IPS-NIHi11 (cell line): Measurements from ENCODE around the gene KRT39.
"Not testable (repeated sequence)": the region's sequence is repeated elsewhere in the genome, so short reads cannot be mapped to it uniquely, and the experiment has no call there.

Source experiments
- DNase-seq: peaks from one replicate; pipeline ENCODE4 v3.0.0; 2012; ENCODE audit warnings: mixed read lengths, low spot score

The KRT39 gene

DNA sequence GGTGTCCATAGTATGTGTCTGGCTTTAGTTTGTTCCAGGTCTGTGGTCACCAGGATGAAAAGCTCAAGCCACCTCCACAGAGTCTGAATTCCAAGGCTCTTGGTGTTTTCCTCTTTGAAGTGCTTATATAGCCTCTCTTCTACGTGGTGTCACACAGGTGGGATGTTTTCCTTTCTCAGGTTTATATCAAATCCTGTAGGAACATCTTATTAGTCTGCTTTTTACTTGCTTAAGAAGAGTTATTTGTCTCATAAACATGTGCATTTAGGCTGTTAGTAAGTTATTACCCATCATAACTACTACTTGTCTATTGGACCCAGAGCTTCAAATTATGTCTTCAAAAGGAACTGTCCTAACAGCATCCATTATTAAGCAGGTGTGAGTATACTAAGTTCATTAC is at the start of gene KRT39:
KRT39 (minus strand) TSS at position 101 of the 400 bp plus-strand sequence; CDS start at position 9, 92 bp downstream.
- DNase-seq = no peak

DNA sequence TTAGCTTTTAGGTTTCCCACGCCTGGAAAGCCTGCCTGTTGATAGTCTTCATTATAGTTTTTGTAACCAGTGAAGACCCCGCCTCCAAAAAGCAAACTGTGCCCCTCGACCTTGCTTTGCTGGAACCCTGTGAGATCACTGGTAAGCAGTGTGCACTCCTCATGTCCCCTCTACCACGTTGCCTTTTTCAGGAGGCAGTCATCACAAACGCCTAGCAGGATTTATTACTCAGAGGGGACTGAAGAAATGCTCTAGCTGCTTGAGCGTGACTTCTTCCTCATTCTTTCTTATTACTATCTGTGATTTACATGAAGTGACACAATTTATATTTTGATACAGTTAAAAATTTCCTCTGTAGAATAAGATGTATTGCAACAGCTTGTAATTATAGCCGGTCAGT is 48.7 kb upstream of the KRT39 start:
- DNase-seq = no peak

DNA sequence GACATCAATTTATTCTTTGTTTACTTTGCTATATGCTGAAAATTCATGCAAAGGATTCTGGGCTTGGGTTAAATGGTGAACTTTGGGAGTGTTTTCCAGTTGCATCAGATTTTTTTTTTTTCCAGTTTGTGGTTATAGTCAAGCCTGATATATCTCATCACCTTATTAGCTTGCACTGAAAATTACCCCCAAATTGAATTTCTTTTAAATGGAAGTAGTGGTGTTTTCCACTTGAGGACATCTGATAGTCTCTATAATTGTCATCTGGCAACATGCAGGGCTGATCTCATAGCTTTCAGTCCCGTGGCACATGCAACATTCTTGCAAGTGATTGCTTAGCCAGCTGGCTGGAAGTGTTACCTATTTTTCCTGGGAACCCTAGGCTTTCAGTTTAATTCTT is 46.9 kb upstream of the KRT39 start:
- DNase-seq = no peak

DNA sequence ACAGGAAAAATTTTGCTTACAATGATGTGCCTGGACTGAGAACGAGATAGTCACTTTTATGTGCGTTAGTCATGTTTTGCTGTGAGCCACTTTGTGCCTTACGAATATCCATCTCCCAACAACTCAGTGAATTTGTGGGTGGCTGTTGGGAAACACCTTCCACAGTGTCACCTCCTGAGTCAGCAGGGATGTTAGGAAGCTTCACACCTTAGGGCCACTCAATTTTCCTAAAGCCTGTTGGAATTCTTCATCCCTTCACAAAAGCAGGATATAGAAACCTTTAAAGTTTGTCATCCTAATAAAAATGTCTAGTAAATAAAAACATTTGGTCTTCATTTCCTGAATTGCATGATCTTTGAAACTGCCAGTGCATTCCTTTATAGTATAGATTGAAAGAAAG is 46.4 kb upstream of the KRT39 start:
- no peak for DNase-seq

DNA sequence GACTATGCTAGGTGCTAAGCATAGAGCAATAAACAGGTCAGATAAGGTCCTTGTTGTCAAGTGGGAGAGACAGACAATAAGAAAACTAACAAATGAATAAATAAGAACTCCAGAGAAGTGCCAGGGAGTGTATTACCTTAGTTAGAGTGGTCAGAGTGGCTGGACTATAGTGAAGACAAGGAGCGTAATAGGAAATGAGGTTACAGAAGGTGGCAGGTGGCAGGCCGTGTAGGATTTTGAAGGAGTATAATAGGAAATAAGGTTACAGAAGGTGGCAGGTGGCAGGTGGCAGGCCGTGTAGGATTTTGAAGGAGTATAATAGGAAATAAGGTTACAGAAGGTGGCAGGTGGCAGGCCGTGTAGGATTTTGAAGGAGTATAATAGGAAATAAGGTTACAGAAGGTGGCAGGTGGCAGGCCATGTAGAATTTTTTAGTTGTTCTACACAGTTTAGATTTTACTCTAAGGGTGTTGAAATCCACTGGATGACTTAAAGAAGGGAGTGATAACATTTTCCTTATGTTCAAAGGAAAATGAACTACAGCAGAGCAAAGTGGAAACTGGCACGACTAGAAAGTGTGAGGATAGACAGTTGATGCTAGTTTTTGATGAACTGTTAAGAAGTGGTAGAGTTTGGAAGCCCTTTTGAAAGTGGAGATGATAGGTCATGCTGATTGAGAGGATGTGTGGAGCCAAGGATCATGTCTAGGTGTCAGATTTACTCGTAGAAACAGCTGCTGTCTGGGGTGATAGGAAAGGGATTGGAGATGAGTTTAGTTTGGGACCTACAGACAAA is 45.8 kb upstream of the KRT39 start:
- no peak for DNase-seq

DNA sequence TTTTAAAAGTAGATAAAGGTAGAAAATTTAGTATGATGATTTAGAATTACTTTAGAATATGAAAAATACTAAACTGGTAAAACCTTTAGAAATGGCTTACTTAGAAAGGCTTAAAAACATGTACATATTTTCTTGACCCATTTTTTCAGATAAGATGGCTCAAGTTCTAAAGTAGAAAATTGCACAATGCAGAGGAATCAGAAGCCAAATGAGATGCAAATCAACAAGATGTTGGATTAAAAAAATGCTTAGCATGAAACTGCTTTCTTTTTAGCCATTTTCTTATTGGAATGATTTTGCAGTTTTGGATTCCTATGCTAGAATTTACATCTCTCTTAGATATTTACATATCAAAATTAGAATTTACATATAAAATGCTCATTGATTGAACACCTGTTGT is 43.7 kb upstream of the KRT39 start:
- DNase-seq = no peak

DNA sequence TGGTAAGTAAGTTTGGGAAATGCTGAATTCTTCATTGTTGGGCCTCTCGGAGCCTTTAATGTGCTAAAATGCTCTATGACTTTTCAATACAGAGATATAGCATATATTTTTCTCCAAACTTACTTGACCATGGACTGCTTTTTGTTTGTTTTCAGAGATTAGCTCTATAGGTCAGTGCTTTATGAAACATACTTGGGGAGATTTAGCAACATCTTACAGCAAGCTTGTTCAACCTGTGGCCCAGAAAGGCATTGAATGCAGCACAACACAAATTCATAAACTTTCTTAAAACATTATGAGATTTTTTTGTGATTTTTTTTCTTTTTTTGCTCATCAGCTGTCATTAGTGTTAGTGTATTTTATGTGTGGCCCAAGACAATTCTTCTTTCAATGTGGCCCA is 43.2 kb upstream of the KRT39 start:
- DNase-seq = no peak

DNA sequence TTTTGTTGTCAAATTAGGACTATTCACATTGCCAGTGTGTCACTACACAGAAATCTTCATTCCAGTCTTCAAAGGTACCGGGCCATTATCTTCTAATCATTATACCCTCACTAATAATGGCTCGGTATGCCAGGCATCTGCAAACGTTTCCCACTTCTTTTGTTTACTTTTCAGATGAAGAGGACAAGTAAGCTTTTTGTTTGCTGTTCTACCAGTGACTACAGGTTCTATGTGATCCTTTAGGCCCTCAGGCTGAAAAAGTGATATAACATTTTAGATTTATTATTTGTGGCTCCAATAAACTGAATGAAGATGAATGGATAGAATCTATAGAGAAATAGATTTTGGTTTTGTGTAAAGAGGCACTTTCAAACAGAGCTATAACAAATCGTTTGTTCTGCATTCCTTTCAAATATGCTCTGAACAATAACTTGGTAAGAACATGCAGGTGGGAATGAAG is 42.6 kb upstream of the KRT39 start:
- DNase-seq = peak; percentile 13

DNA sequence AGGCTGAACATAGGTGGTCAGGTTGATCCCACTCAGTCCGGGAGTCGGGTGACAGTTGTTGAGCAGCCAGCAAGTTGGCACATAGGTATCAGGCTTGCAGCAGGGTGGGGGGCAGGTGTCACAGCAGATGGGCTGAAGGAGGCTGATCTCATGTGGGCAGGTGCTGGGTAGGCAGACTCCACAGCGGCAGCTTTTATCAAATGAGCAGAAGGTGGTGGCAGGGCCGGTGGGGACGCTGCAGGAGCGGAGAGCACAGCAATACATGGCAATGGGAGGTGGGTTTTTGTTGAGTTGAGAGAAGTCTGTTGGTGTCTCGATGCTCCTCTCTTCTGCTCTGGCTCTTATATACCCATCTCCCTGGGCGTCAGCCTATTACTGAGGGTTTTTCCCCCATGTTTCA is 42.1 kb upstream of the KRT39 start, which contains the start of gene KRTAP3-1:
KRTAP3-1 (minus strand) TSS at position 318 of the 400 bp plus-strand sequence; CDS start at position 264, 54 bp downstream.
- DNase-seq = no peak

DNA sequence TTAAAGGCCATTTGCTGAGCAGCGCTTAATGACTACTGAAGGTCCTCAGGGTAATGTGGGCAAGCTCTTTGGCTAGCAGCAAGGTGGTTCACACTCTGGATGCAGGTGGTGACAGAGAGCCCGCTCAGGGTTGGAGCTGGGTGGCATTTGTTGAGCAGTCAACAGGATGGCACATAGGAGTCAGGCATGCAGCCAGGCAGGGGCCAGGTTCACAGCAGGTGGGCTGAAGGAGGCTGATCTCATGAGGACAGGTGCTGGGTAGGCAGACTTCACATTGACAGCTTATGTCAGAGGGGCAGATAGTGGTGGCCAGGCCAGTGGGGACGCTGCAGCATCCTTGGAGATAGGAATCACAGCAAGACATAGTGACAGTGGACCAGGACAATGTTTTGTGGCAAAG is 37.6 kb upstream of the KRT39 start:
- no peak for DNase-seq

DNA sequence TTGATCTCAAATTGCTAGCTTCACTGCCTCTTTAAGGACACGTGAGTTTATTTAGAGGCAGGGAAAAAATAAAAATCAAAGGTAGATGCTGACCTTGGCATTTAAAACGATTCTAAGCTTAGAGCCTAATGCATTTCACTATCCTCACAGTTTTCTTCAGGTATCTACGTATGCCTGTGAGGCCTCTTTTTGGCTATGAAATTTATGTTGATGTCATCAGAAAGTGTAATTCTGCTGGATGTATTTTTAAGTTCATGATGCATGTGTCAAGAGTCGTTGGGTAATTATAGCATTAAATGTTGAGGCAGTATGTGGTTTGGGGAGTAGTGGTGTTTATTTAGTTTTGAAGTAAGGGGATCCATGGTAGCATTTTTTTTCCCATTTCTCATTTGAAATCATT is 37.2 kb upstream of the KRT39 start:
- no peak for DNase-seq

DNA sequence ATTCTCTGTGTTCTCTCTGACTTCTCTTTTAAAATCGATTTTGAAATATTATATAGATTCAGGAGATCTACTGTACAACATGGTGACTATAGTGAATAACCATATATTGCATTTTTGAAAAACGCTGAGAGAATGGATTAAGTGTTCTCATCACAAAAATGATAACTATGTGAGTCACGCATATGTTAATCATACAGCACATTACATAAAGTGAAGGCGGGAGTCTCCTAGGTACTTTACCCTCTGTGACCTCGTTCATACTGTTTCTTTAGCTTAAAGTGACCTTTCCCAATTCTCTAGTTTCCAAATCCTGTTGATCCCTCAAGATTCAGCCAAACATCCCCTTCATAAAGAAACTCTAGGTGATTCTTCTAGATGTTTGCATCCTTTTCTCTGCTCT is 36.1 kb upstream of the KRT39 start:
- DNase-seq = no peak

DNA sequence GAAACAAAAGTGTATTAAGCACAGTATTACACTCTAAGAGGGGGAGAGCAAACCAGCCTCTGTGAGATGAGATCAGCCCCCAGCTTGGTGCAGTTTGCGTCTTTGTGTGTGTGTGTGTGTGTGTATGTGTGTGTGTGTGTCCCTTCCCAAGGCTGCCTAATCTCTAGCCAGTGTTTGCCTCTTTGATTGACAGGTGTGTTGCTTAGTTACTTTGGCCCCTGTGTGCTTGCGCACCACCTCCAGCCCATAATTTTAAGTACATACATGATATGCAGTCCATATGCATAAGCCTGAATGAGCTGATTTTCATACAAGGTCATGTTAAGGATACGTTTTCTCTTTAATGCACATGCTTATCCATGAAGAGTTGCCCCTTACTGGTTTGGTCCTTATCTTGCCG is 35.0 kb upstream of the KRT39 start:
- no peak for DNase-seq

DNA sequence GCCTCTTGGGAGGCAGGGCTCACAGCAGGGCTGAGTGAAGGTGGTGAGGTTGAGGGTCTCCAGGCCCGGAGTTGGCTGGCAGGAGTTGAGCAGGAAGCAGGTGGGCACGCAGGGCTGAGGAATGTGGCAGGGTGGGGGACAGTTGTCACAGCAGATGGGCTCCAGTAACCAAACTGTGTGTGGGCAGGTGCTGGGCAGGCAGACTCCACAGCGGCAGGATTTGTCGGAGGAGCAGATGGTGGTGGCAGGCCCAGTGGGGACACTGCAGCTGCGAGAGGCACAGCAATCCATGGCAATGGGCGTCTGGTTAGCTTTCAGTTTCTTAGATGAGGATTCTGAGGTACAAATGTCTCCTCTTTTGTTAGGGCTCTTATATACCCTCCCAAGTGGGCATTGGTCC is 32.8 kb upstream of the KRT39 start, which contains the start of gene KRTAP3-2:
KRTAP3-2 (minus strand) TSS at position 344 of the 400 bp plus-strand sequence; CDS start at position 291, 53 bp downstream.
- not testable (repeated sequence) for DNase-seq

DNA sequence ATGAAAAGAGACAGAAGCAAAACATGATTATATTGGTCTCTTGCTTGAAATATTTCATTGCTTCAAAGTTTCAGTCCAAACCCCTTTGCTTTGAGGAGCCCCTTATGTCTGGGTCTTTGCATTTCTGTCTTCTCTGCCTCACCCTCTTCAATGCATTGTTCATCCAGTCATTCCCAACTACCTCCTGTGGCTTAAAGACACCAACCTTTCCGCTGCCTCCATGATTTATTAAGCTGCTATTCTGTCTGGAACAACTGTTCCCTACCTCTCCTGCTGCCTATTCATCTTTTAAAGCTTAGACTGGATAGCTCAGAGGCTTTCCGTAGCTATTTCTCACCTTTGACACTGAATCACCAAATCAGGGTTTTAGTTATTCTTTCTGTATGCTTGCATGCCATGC is 30.6 kb upstream of the KRT39 start:
- no peak for DNase-seq

DNA sequence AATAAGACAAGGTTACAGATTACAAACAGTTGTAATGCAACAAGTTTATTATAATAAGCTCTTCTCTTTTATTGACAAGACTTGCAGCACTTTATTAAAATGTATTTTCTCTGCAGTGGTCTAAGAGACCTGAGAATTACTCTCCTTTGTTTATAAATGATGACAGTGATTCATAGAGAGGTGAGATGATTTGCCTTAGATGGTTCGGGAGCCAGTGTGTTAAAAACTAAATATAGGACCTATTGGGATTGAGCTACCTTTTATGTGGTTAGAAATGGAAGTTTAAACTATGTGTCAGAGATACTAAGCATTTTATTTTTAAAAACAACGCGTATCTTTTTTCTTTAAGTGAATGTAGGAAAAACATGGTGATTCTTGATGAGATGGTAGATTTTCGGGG is 30.1 kb upstream of the KRT39 start:
- DNase-seq = no peak

DNA sequence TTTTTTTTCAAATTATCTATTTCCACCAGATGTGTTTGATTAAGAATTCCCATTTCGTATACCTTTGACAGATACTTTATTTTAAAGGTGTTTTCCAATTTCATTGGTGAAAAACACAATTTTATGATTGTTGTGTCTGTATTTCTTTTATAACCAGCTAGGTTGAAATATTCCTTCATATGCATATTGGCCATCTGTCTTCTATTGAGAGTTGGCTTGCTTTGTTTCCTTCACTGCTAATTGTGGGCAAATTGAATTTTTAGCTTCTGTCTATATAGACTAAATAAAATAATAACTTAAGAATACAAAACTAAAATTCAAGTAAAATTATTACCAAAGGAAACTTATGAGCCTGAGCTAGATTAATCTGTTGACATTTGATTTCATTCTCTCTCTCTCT is 28.4 kb upstream of the KRT39 start:
- DNase-seq = no peak

DNA sequence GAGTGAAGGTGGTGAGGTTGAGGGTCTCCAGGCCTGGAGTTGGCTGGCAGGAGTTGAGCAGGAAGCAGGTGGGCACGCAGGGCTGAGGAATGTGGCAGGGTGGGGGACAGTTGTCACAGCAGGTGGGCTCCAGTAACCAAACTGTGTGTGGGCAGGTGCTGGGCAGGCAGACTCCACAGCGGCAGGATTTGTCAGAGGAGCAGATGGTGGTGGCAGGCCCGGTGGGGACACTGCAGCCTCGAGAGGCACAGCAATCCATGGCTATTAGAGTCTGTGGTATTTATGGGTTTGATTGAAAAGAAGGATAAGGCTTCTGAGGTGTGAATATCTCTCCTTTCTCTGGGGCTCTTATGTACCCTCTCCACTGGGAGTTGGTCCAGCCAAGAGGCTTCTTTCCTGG is 27.1 kb upstream of the KRT39 start, which contains the start of gene KRTAP3-3:
KRTAP3-3 (minus strand) TSS at position 326 of the 400 bp plus-strand sequence; CDS start at position 259, 67 bp downstream.
- DNase-seq = no peak

DNA sequence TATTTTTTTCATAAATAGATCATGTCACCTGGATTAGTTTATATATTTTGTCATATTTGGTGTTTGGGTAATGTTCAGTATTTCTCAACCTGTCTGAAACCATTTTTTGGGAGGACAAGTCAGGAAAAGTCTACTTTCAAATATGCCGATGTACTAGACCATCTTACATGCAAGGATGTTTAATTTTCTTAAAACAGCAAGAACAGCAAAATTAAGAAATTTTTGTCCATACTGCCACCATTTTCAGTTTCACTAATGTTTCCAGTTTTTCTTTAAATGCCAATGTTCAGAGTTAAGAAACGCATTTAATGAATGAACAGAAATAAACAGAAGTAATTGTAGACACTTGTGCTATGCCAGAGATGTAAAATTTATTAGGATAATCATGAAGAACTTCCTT is 26.3 kb upstream of the KRT39 start:
- no peak for DNase-seq

DNA sequence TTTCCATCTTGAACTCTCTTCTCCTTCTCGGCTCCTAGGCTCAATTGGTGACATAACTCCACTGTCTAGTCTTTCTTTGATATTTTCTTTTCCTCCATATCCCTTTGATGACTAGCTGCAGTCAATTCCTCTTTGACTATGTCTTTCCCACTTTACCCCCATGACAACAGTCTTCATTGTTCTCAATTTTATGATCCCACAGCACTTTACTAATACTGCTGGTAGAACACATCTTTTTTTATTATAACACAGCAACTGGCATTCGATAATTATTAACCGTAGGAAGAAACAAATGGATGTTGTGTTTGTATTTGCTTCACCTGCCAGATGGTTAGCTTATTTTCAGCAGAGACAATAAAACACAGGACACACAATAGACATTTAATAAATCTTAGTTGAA is 25.9 kb upstream of the KRT39 start:
- DNase-seq = no peak

DNA sequence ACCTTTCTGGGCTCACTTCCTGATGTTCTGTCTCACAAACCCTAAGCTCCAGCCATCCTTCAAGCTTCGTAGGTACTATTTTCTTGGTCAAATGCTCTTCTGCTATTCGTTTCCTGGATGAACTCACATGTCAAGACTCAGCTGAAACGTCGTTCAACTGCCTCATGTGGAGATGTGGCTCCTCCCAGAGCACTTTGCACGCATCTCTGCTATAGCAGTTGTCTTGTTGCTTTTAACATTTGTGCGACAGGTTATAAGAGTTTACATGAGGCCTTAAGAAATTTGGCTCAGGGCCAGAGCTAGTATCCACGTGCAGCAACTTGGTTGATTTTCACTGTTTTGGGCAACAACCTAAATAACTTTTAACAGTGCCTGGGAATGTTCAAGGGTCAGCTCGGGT is 20.2 kb upstream of the KRT39 start:
- DNase-seq = no peak

DNA sequence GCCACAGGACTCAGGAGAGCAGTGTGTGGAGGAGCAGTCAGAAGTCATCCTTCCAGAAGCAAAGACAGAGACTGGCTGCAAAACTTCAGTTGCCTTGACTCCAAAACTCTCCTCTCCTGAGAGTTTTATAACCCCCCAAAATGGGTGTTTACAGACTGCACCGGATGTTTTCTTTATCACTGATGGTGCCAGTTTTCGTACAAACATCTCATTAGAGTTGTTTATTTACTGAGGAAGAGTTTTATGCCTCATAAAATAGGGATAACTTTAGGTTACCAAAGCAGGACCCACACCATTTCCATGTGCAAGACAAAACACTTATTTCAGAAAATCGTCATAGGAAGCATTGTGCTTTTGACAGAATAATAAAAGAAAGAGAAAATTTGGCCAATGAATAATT is 17.5 kb upstream of the KRT39 start, which contains the start of gene KRT40:
KRT40 (minus strand) TSS at position 101 of the 400 bp plus-strand sequence; CDS start at position 48, 53 bp downstream.
- no peak for DNase-seq

DNA sequence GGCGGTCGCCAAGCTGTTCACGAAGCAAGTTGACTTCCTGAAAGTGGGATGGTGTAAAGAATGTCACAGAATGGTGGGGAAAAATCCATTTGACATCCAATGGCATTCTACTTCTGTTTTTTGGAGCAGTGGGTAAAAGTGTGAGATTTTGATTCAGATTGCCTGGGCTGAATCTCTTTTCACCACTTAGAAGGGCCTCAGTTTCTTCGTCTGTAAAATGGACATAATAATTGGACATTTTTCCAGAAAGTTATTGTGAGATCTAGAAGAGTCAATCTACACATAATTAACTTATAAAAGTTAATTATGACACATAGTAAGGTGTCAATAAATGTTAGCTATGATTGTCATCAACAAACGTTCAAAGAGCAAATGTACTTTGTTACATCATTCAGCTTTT is 14.4 kb upstream of the KRT39 start:
- DNase-seq = no peak

DNA sequence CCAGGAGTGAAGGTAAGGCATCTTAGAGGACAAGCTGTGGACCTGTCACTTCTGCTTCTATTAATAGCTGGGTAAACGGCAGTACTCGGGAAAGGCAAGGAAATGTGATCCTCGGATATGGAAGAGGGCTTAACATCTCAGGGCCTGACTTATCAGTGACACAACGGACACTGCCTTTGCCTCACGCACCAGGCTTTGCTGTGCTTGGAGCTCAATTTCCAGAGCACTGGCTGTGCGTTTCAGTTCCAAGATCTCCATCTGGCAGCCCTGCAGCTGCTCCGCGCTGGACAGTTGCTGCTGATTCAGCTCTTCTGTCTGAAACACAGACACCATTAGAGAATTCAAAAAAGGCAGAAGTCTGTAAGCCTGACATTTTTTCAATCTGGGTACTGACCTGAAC is 13.8 kb upstream of the KRT39 start:
- no peak for DNase-seq
